HFFc6 (cell line): ENCODE results near the gene EPS8L1. TPM values are rescaled to one million over a fixed set of nuclear protein-coding genes. Genes with fewer than 3 reads are reported as not detected.

Source experiments
- DNase-seq: peaks from one replicate; pipeline ENCODE4 v3.0.0-alpha.2; 2018
- H3K27ac Mint-ChIP-seq: 2 replicates; pipeline ENCODE4 v1.8.0; 2020; ENCODE audit warnings: mild to moderate bottlenecking, mixed read lengths
- H3K27me3 Mint-ChIP-seq: 2 replicates; pipeline ENCODE4 v1.8.0; 2021; ENCODE audit warnings: mild to moderate bottlenecking, moderate library complexity, mixed read lengths; ENCODE audit not compliant: insufficient read depth
- H3K36me3 Mint-ChIP-seq: 2 replicates; pipeline ENCODE4 v1.8.0; 2021; ENCODE audit warnings: low read depth, mixed read lengths
- H3K4me1 Mint-ChIP-seq: 2 replicates; pipeline ENCODE4 v1.8.0; 2020; ENCODE audit warnings: low read depth, mixed read lengths
- H3K4me3 Mint-ChIP-seq: 2 replicates; pipeline ENCODE4 v1.8.0; 2020; ENCODE audit warnings: mild to moderate bottlenecking, moderate library complexity, mixed read lengths
- H3K9me3 Mint-ChIP-seq: 2 replicates; pipeline ENCODE4 v1.8.0; 2020; ENCODE audit warnings: mild to moderate bottlenecking, mixed read lengths
- CTCF ChIP-seq: fragments of 200-600 bp; sonication (generic); IDR thresholded peaks from 2 replicates; pipeline ENCODE4 v1.5.0; 2021; ENCODE audit warnings: antibody characterized with exemption, mild to moderate bottlenecking
- total RNA-seq, 6 experiments: library from RNA; stranded (reverse); fragmentation: NEBNext Ultra II Directional; extraction: Animal tissue kit (Norgen Biotek cat#: 25700); gene quantifications; 2 replicates in 1 of 6; 3 replicates in 5 of 6; pipeline ENCODE4 v1.2.3, GENCODE V29; 2021

The EPS8L1 gene
- total RNA-seq, 6 experiments from 2014 or later = 0.55 to 0.94 (median 0.64) TPM; not detected in 1

DNA sequence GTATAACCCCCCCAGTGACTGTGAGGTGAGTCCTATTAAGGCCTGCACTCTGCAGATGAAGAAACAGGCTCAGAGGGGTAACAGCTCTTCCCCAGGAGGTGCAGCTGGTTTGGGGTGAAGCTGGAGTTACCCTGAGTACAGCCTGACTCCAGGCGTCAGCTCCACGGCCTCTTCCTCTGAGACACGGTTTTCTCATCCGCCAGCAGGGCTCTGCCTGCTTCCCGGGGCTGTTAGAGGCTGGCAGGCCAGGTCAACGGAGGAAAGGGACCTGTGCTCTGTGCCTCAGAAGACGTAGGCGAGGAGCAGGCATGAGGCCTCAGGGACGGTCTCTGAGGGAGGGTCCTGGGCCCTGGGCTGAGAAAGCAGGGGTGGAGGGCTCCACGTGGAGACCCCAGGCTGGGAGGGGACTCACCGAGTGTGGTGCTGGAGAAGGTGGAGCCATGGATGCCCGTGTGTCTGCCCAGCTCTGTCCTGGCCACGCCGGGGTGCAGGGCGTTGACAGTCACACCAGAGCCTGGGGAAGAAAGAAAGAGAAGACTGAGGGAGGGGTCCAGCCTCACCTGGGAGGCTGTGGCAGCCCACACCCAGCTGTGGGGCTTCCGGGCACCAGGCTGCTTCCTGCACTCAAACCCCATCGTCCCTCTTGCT is 28.6 kb upstream of the EPS8L1 start:
- Mint-ChIP-seq H3K27me3 (peaks cover 1% of the 10 kb centered on the region; the same call in 1 of the 2 replicates), H3K4me1 (no peaks in the 10 kb centered on the region), H3K36me3 (peaks cover 8% of the 10 kb centered on the region), H3K27ac (no peak overlapping the region), H3K9me3 (peaks cover 5% of the 10 kb centered on the region; the same call in 1 of the 2 replicates), H3K4me3 (no peak overlapping the region)
- DNase-seq = no peak
- TF ChIP-seq CTCF = no peak

DNA sequence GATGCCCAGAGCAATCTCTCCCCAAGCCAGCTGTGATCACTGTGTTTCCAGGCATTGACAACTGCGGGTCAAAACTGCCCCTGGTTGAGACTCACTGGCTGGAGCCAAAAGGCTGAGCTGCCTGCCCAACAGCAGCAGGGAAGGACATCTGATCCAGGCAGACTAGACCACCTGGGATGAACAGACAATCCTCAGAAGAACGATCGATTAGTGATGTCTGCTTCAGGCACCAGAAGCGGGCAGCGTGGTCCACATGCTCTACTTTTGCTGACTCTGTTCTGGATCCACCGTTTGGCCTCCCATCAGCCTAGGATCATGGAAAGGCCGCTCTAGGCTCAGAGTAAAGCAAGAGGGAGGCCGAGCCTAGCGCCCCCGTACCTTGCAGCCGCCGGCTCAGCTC is 27.7 kb upstream of the EPS8L1 start:
- no peak for TF ChIP-seq CTCF
- no peak overlapping the region for H3K27ac Mint-ChIP-seq
- DNase-seq = no peak
- no peaks in the 10 kb centered on the region for H3K4me1 Mint-ChIP-seq
- H3K36me3 Mint-ChIP-seq = peaks cover 7% of the 10 kb centered on the region
- H3K27me3 Mint-ChIP-seq = no peaks in the 10 kb centered on the region
- no peak overlapping the region for H3K4me3 Mint-ChIP-seq
- peaks cover 3% of the 10 kb centered on the region; the same call in 1 of the 2 replicates for H3K9me3 Mint-ChIP-seq

DNA sequence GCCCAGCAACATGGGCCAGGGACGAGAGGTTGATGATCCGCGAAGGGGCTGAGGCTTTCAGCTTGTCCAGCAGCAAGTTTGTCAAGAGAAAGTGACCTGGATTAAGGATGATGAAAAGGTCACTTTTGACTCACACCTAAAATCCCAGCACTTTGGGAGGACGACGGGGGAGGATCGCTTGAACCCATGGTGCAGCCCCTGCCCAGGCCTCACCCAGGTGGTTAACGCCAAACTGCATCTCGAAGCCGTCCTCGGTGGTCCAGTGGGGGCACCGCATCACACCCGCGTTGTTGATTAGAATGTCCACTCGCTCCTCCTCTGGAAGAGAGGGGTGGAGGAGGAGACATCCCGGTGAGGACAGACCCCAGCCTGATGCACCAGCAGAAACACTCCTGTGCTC is 27.2 kb upstream of the EPS8L1 start:
- H3K36me3 Mint-ChIP-seq = peaks cover 9% of the 10 kb centered on the region
- peaks cover 7% of the 10 kb centered on the region; the same call in 1 of the 2 replicates for H3K9me3 Mint-ChIP-seq
- no peaks in the 10 kb centered on the region for H3K27me3 Mint-ChIP-seq
- H3K4me1 Mint-ChIP-seq = no peaks in the 10 kb centered on the region
- H3K4me3 Mint-ChIP-seq = no peak overlapping the region
- no peak for TF ChIP-seq CTCF
- DNase-seq = no peak
- no peak overlapping the region for H3K27ac Mint-ChIP-seq

GRCh38 chr19:55050749-55051532 is 24.7 kb upstream of the EPS8L1 start:
- Mint-ChIP-seq H3K36me3 (peaks cover 4% of the 10 kb centered on the region; the same call in 1 of the 2 replicates), H3K4me1 (no peaks in the 10 kb centered on the region), H3K27ac (no peak overlapping the region), H3K4me3 (no peak overlapping the region), H3K9me3 (peaks cover 7% of the 10 kb centered on the region; the same call in 1 of the 2 replicates), H3K27me3 (no peaks in the 10 kb centered on the region)
- no peak for DNase-seq
- TF ChIP-seq CTCF = no peak

DNA sequence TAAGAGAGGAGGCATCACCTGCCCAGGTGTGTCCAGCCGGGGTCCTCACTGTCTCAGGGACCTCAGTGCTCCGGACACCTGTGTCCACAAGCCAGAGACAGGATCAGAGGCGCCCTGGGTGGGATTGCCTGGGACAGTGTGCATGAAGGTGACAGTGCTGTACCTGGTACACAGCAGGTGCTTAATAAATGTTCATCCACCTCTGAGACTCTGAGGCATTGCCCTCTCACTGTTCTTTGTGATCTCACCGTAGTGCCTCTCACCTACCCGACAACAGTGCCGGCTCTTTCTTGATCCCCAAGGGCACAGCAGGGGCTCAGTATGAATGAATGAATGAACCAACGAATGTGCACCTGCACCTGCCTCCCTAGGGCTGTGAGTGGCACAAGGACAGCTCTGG is 21.9 kb upstream of the EPS8L1 start:
- peaks cover 7% of the 10 kb centered on the region; the same call in 1 of the 2 replicates for H3K9me3 Mint-ChIP-seq
- peaks cover 4% of the 10 kb centered on the region; the same call in 1 of the 2 replicates for H3K36me3 Mint-ChIP-seq
- no peaks in the 10 kb centered on the region for H3K4me1 Mint-ChIP-seq
- H3K27ac Mint-ChIP-seq = no peak overlapping the region
- no peaks in the 10 kb centered on the region for H3K27me3 Mint-ChIP-seq
- no peak for TF ChIP-seq CTCF
- no peak for DNase-seq
- H3K4me3 Mint-ChIP-seq = no peak overlapping the region
